Memory B cell (primary cell): ENCODE data around the gene MYEF2.
A peak's percentile ranks its signal among the peaks of the same experiment; 100 is the strongest.

Experiments used
- ATAC-seq: fragments of 150-1000 bp; cut with Tn5 transposase; 2 replicates; pipeline ENCODE4 v1.10.0; 2021; ENCODE audit warnings: low read depth, mild to moderate bottlenecking, moderate library complexity
- DNase-seq, 2 donors: peaks; one replicate each; pipeline ENCODE4 v3.0.0; 2022; ENCODE audit warnings: low spot score in 2 of 2
- H3K27ac Mint-ChIP-seq: one replicate; pipeline ENCODE4 v1.8.0; 2022; ENCODE audit warnings: mild to moderate bottlenecking, moderate library complexity, mixed read lengths
- H3K27me3 Mint-ChIP-seq: one replicate; pipeline ENCODE4 v1.8.0; 2022; ENCODE audit warnings: mixed read lengths
- H3K36me3 Mint-ChIP-seq: one replicate; pipeline ENCODE4 v1.8.0; 2022; ENCODE audit warnings: mild to moderate bottlenecking, mixed read lengths
- H3K4me1 Mint-ChIP-seq: one replicate; pipeline ENCODE4 v1.8.0; 2022; ENCODE audit warnings: mixed read lengths
- H3K4me3 Mint-ChIP-seq: one replicate; pipeline ENCODE4 v1.8.0; 2022; ENCODE audit warnings: mild to moderate bottlenecking, moderate library complexity, mixed read lengths
- H3K9me3 Mint-ChIP-seq: one replicate; pipeline ENCODE4 v1.8.0; 2022; ENCODE audit warnings: mixed read lengths

Gene MYEF2, protein sequence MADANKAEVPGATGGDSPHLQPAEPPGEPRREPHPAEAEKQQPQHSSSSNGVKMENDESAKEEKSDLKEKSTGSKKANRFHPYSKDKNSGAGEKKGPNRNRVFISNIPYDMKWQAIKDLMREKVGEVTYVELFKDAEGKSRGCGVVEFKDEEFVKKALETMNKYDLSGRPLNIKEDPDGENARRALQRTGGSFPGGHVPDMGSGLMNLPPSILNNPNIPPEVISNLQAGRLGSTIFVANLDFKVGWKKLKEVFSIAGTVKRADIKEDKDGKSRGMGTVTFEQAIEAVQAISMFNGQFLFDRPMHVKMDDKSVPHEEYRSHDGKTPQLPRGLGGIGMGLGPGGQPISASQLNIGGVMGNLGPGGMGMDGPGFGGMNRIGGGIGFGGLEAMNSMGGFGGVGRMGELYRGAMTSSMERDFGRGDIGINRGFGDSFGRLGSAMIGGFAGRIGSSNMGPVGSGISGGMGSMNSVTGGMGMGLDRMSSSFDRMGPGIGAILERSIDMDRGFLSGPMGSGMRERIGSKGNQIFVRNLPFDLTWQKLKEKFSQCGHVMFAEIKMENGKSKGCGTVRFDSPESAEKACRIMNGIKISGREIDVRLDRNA

DNA sequence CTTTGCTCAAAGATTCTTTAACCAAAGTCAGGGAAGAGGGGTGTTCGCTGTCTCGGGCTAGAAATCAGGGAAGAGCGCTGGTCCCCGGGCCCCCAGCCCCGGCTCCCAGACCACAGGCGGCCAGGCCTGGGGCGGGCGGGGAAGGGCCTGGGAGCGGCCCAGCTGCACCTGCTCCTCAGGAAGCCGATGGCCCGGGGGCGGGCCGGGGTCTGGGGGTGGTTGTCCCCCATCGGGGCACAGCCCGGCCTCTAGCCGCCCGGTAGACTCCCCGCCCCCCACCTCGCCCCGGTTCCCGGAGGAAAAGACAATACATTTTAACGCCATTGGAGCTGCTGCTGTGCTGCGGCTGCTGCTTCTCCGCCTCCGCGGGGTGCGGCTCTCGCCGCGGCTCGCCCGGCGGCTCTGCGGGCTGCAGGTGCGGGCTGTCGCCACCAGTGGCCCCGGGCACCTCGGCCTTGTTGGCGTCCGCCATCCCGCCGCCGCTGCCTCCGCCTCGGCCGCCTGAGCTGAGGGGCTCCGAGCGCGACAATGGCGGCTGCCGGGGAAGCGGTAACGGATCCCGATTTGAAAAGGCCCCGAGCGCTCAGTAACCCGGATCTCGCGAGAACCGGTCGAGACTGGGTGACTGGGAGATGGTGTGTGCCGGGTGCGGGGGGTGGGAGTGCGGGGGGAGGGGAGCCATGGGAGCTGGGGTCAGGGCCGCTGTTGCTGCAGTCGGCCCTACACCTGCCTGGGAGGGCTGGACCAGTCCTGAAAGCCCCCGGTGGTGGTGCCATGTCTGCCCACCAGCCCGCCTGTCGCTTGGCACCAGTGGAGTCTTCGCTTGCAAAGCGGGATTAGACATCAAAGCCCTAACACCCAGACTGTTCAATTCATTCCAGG lies at the start of gene MYEF2:
Gene MYEF2, minus strand, starts transcription at position 530 of the 882 bp plus-strand sequence. Its CDS starts 58 bp downstream, at position 472.
- H3K27me3 Mint-ChIP-seq = peaks cover 5% of the 10 kb centered on the region
- peak within 1 kb of the TSS; percentile 94 for H3K4me3 Mint-ChIP-seq
- H3K36me3 Mint-ChIP-seq = peaks cover 6% of the 10 kb centered on the region
- H3K4me1 Mint-ChIP-seq = peaks cover 12% of the 10 kb centered on the region
- H3K9me3 Mint-ChIP-seq = no peaks in the 10 kb centered on the region
- peak; percentile 75 for ATAC-seq
- DNase-seq = peak; percentile 67
- H3K27ac Mint-ChIP-seq = peak within 1 kb of the TSS; percentile 98

DNA sequence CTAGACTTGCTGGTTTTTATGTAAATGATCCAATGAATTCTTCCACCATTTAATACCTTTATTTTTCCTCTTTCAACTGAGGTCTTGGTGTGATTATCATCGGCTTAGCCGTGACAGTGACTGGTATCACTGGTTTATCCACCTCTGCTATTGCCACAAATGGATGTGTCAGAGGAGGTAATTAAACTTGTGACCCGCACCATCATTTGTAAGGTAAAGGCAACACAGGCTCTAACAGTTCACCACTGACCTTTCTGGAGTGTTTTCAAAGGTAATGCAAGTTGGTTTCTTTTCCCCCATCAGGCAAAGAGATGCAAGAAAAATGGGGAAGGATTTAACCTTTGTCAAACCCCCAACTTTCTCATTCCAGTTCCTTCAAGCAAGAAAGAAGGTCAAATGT lies 47.7 kb upstream of the MYEF2 start:
- ATAC-seq (no peak), DNase-seq (no peak)
- no peak overlapping the region for H3K27ac Mint-ChIP-seq
- H3K27me3 Mint-ChIP-seq = peaks cover 1% of the 10 kb centered on the region
- H3K4me1 Mint-ChIP-seq = no peaks in the 10 kb centered on the region
- no peaks in the 10 kb centered on the region for H3K9me3 Mint-ChIP-seq
- H3K4me3 Mint-ChIP-seq = no peak overlapping the region
- no peaks in the 10 kb centered on the region for H3K36me3 Mint-ChIP-seq

DNA sequence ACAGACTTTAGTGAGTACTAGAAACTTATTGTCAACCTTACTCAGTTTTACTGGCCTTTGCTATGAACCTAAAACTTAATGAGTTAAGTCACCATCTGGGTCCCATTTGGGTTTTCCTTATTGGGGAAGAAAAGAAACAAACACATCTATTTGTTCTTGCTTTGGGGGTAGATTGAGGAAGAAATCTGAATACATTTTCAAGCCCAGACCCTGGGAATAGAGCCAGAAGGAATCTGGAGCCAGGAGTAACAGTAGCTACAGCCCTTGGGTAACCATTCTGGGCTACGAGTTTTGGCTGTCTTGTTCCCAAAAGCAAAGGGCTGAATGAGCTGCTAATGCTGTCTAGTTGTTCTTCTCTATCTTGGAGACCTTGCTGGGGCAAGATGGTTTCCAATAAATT lies 44.5 kb upstream of the MYEF2 start:
- no peak for DNase-seq
- Mint-ChIP-seq H3K27me3 (peaks cover 6% of the 10 kb centered on the region), H3K4me1 (no peaks in the 10 kb centered on the region), H3K9me3 (peaks cover 1% of the 10 kb centered on the region), H3K36me3 (peaks cover 2% of the 10 kb centered on the region), H3K4me3 (no peak overlapping the region), H3K27ac (no peak overlapping the region)
- ATAC-seq = no peak

DNA sequence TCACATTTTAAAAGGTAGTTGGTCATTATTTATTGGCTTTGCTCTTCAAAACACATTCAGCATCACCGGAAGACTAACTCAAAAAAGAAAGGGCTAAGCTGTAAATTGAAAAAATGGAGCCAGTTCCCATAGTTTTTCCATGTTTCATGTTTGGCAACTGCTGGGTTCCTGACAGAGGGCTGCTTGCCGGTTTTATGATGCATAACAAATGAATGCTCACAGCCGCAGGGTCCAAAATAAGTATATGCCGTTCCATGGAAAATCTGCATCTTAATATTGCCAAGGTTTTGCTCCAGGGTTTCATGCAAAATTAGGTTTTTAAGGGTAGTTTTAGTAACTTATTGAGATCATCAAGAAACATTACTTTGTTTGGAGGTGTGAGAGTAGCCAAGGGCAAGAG lies 43.8 kb upstream of the MYEF2 start:
- peaks cover 2% of the 10 kb centered on the region for H3K36me3 Mint-ChIP-seq
- no peaks in the 10 kb centered on the region for H3K4me1 Mint-ChIP-seq
- ATAC-seq = no peak
- DNase-seq = no peak
- H3K9me3 Mint-ChIP-seq = peaks cover 1% of the 10 kb centered on the region
- H3K4me3 Mint-ChIP-seq = no peak overlapping the region
- peaks cover 6% of the 10 kb centered on the region for H3K27me3 Mint-ChIP-seq
- H3K27ac Mint-ChIP-seq = no peak overlapping the region

DNA sequence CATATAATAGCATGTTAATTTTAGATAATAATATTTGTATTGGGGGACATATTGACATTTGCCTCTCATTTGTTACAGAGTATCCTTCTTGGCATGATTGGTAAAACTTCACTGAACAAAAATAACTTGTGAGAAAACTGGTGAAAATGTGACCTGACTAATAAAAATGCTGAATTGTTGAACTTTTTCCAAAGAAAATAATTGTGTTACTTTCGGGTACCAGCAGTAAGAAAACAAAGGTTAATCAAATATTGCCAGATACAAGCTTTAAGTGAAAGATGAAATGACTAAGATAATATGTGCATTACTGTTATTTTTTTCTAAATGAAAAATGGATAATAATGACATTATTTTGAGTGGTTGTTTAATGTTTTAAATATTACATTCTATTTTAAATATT lies 43.2 kb upstream of the MYEF2 start:
- H3K36me3 Mint-ChIP-seq = peaks cover 2% of the 10 kb centered on the region
- H3K4me3 Mint-ChIP-seq = no peak overlapping the region
- DNase-seq (no peak), ATAC-seq (no peak)
- no peaks in the 10 kb centered on the region for H3K4me1 Mint-ChIP-seq
- no peak overlapping the region for H3K27ac Mint-ChIP-seq
- peaks cover 1% of the 10 kb centered on the region for H3K9me3 Mint-ChIP-seq
- peaks cover 6% of the 10 kb centered on the region for H3K27me3 Mint-ChIP-seq

DNA sequence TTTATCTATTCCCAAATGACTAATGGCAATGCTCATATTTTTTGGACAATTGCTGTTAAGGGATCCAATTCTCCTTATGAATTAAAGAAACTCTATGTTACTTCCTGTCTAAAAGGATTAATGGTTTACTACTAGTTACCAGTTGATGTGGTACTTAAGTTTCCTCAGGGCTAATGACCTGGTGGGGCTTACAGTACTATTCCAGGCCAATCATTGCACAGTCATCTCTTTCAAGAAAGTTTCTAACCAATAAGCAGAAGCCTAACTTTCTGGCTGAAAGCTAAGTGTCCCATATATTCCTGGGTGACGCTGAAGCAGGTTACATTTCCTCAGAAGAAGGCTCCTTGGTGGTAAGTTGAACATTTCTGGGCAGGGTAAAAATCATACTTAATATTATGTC lies 27.9 kb upstream of the MYEF2 start, which contains the start of gene SLC12A1:
Gene SLC12A1, plus strand, starts transcription at position 322 of the 400 bp plus-strand sequence. CDS start 1,418 bp downstream, outside the sequence.
- no peaks in the 10 kb centered on the region for H3K9me3 Mint-ChIP-seq
- H3K27ac Mint-ChIP-seq = no peak within 1 kb of the TSS
- DNase-seq (no peak), ATAC-seq (no peak)
- no peaks in the 10 kb centered on the region for H3K27me3 Mint-ChIP-seq
- H3K4me3 Mint-ChIP-seq = no peak within 1 kb of the TSS
- no peaks in the 10 kb centered on the region for H3K4me1 Mint-ChIP-seq
- H3K36me3 Mint-ChIP-seq = no peaks in the 10 kb centered on the region

DNA sequence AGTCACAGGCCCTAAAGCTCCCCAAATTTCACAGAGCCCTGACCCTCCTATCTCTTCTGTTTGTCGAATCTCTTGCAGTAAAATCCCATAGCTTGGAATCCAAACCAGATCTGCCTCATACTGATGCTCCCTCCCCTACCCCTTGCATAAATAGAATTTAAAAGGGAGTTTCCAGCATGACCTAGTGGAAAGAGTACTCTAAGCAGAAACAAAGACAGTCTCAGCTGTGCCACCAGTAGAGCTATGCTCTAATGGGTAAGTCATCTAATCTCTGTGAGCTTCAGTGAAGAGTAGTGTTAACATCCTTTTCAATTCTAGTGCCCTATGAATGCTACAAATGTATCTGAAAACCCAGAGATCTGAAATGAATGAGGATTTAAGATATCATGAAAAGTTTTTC lies 24.0 kb upstream of the MYEF2 start:
- Mint-ChIP-seq H3K9me3 (no peaks in the 10 kb centered on the region), H3K27ac (no peak overlapping the region), H3K36me3 (no peaks in the 10 kb centered on the region), H3K4me3 (no peak overlapping the region), H3K27me3 (peaks cover 4% of the 10 kb centered on the region), H3K4me1 (no peaks in the 10 kb centered on the region)
- DNase-seq (no peak), ATAC-seq (no peak)

DNA sequence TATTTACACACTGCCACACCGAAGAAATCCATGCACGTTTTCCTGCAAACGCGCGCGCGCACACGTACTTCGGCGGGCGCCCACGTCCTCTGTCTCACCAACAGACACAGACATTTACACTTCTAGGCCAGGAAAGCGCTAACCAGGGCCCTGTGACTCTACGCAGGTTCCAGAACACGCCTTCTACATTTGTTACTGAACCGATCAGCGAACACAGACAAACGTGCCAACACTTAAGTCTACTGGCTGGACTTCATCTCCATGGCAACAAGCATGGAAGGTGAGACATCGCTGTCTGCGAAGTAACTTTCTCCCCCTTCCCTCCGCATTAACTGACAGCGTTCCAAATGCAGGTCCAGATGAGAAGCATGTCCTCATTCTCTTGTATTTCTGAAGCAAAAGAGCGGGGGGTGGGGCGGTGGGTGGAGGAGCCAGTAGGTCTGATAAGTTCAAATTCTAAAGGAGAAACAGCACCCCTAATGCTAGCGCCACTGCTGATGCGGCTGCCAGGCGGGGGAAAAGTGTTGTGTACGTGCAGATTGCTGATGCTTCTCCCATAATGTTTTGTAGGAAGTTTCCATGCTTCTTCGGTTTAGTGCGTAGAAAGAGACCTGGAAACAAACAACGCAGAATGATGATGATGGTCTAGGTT lies 13.6 kb upstream of the MYEF2 start, which contains the start of gene CTXN2:
Gene CTXN2, plus strand, starts transcription at position 92 of the 652 bp plus-strand sequence. CDS start 9,636 bp downstream, outside the sequence.
- Mint-ChIP-seq H3K4me1 (no peaks in the 10 kb centered on the region), H3K27ac (no peak within 1 kb of the TSS), H3K36me3 (no peaks in the 10 kb centered on the region), H3K9me3 (peaks cover 5% of the 10 kb centered on the region), H3K4me3 (no peak within 1 kb of the TSS), H3K27me3 (peaks cover 10% of the 10 kb centered on the region)
- ATAC-seq = no peak
- no peak for DNase-seq

DNA sequence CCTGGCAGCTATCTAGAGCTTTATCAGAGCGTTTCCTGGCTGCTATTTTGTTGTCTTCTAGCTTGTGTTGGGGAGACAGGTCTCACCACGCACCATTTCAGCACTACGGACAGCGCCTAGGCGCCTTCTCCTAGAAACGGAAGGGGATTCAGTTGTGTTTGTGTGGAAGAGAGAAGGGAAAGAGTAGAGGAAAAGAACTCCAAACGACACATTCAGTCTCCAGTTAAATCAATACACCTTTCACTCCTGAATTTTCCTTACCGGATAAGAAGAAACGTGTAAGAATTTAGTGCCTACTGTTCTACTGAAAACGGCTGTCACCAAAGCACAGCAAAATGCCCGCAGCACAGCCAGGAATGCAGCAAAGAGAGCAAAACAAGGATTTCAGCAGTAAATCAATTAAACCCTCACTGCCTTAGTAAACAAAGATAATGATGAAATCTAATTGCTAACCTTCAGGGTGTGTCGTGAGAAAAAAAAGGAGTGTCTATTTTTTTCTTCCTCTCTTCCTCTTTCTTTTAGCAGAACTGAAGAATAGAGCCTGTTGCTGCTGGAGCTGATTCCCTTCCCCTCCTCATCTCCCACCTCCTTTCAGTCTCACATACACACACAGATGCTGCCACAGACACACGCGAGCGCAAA lies 13.0 kb upstream of the MYEF2 start:
- Mint-ChIP-seq H3K9me3 (peaks cover 5% of the 10 kb centered on the region), H3K27me3 (peaks cover 11% of the 10 kb centered on the region), H3K4me3 (no peak overlapping the region), H3K4me1 (no peaks in the 10 kb centered on the region), H3K36me3 (no peaks in the 10 kb centered on the region), H3K27ac (no peak overlapping the region)
- ATAC-seq (no peak), DNase-seq (no peak)

DNA sequence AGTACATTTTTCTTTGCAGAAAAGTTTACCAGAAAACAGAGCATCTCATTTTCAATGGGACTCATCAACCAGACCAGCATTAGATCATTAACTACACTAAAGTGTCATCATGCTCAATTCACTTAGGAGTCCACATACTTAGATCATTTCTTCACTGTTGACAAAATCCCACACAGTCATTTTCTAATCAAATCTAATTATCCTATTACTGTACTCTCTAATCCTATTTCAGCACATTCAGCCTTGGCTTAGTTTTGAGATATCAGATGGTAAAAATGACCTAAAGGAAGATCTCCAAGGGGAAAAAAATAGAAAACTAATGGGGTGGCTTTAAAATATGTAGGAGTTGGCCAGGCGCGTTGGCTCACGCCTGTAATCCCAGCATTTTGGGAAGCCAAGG lies 8.2 kb upstream of the MYEF2 start:
- DNase-seq (no peak), ATAC-seq (no peak)
- Mint-ChIP-seq H3K27ac (no peak overlapping the region), H3K4me1 (no peaks in the 10 kb centered on the region), H3K27me3 (peaks cover 8% of the 10 kb centered on the region), H3K9me3 (peaks cover 2% of the 10 kb centered on the region), H3K4me3 (no peak overlapping the region), H3K36me3 (no peaks in the 10 kb centered on the region)

DNA sequence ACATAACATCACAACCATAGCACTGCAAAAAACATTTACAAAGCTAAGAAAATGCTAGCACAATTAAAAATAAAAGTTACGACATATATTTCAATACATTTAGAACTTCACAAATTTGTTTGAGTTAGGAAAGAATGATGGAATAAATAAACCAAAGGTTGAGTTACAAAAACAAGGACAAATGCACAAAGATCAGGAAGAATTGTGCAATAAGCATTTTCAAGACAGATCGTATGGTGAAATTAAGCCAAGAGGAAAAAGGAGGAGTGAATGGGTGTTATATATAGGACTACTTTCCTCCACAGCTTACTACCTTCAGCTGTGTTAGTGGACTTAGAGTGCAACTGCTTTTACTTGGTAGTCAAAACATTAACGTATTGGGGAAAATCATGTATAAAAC lies 7.4 kb upstream of the MYEF2 start:
- Mint-ChIP-seq H3K4me3 (no peak overlapping the region), H3K4me1 (no peaks in the 10 kb centered on the region), H3K27me3 (peaks cover 7% of the 10 kb centered on the region), H3K9me3 (no peaks in the 10 kb centered on the region), H3K36me3 (no peaks in the 10 kb centered on the region), H3K27ac (no peak overlapping the region)
- DNase-seq (no peak), ATAC-seq (no peak)

DNA sequence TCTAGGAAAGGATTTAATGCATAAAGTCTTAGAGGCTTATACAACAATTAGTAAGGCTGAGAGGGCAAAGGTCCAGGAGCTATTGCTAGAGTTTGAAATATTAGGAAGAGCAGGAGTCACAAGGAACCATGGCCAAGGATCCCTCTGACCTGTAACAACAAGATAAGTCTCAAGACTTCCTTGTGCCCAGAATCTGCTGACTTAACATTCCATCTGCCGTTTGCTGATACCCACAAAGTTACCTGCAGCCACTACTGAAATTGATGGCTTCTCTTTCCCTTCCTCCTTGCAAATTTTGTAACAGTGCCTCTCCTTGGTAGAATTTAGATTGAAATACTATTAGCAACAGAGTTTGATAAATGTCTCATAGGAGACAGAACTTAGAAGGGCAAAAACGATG lies 4.7 kb upstream of the MYEF2 start:
- H3K27me3 Mint-ChIP-seq = peaks cover 7% of the 10 kb centered on the region
- no peak overlapping the region for H3K4me3 Mint-ChIP-seq
- no peaks in the 10 kb centered on the region for H3K4me1 Mint-ChIP-seq
- H3K36me3 Mint-ChIP-seq = no peaks in the 10 kb centered on the region
- no peak for DNase-seq
- H3K27ac Mint-ChIP-seq = no peak overlapping the region
- no peaks in the 10 kb centered on the region for H3K9me3 Mint-ChIP-seq
- no peak for ATAC-seq

DNA sequence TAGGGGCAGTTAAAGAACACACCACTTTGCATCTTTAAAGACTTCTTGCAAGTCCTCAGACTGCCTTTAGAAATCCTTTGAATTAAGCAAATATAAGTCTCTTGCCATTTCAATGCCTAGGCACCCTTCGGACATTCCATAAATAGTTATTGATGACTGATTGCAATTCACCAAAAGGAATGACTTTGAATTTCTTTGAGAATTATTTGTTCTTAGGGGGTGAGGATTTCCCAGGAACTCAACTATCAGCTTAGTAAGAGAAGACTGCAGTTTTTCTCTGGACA lies 495 bp upstream of the MYEF2 start:
- DNase-seq (no peak), ATAC-seq (no peak)
- Mint-ChIP-seq H3K36me3 (peaks cover 4% of the 10 kb centered on the region), H3K27ac (no peak overlapping the region), H3K9me3 (no peaks in the 10 kb centered on the region), H3K4me3 (peak overlapping the region; percentile 47), H3K4me1 (peaks cover 12% of the 10 kb centered on the region), H3K27me3 (peaks cover 5% of the 10 kb centered on the region)
